Vagina (tissue), 2 donors: ENCODE data around the gene NPM3. TPM values are rescaled to one million over a fixed set of nuclear protein-coding genes. Genes with fewer than 3 reads are reported as not detected.

Experiments
- DNase-seq, 2 donors: peaks; one replicate each; pipeline ENCODE4 v3.0.0-alpha.2; 2017; ENCODE audit errors: extremely low spot score in 2 of 2
- H3K27ac ChIP-seq: fragments of 200-600 bp; sonication (generic); one replicate; pipeline ENCODE4 v1.5.1; 2019
- H3K27me3 ChIP-seq: fragments of 200-600 bp; sonication (generic); one replicate; pipeline ENCODE4 v1.5.1; 2019
- H3K36me3 ChIP-seq, 2 donors: fragments of 200-600 bp; sonication (generic); one replicate each; pipeline ENCODE4 v1.5.1; 2017 to 2019
- H3K4me1 ChIP-seq: fragments of 200-600 bp; sonication (generic); one replicate; pipeline ENCODE4 v1.5.1; 2019
- H3K4me3 ChIP-seq, 2 donors: fragments of 200-600 bp; sonication (generic); 1 replicate in 1 of 2; 2 replicates in 1 of 2; pipeline ENCODE4 v1.5.1; 2016 to 2019
- H3K9me3 ChIP-seq: fragments of 200-600 bp; sonication (generic); one replicate; pipeline ENCODE4 v1.5.1; 2019
- POLR2A ChIP-seq, 2 donors: fragments of 450-650 bp; IDR thresholded peaks; one replicate each; pipeline ENCODE4 v1.6.1; 2017; ENCODE audit warnings: antibody characterized with exemption in 2 of 2, mild to moderate bottlenecking in 2 of 2, moderate library complexity in 2 of 2
- POLR2AphosphoS5 ChIP-seq, 2 donors: sonication (generic); formaldehyde crosslinking; IDR thresholded peaks; one replicate each; pipeline ENCODE4 v1.9.0; 2017; ENCODE audit warnings: antibody characterized with exemption in 2 of 2, mild to moderate bottlenecking in 2 of 2, low read depth in 1 of 2; ENCODE audit not compliant: insufficient read depth in 1 of 2
- intact Hi-C: fragments of 100-400 bp; cut with DNase I; formaldehyde crosslinking; loops from one replicate; pipeline ENCODE4 v1.15.1; 2023
- total RNA-seq: library from RNA; depleted of rRNA; stranded (reverse); fragments of >200 nt; gene quantifications from one replicate; pipeline ENCODE4 v1.2.3, GENCODE V29; 2016
- TF ChIP-seq, protein P1 (sequence below), 3 experiments: fragments of 450-650 bp in 2 of 3; fragments of 200-600 bp in 1 of 3; sonication (generic) in 1 of 3; IDR thresholded peaks; one replicate each; pipeline ENCODE4 v1.5.1; 2017 to 2019; ENCODE audit warnings: antibody characterized with exemption in 3 of 3, mild to moderate bottlenecking in 2 of 3, moderate library complexity in 2 of 3

NPM3 gene
- total RNA-seq, 1 donor from 2014 or later, result 39.5 TPM

DNA sequence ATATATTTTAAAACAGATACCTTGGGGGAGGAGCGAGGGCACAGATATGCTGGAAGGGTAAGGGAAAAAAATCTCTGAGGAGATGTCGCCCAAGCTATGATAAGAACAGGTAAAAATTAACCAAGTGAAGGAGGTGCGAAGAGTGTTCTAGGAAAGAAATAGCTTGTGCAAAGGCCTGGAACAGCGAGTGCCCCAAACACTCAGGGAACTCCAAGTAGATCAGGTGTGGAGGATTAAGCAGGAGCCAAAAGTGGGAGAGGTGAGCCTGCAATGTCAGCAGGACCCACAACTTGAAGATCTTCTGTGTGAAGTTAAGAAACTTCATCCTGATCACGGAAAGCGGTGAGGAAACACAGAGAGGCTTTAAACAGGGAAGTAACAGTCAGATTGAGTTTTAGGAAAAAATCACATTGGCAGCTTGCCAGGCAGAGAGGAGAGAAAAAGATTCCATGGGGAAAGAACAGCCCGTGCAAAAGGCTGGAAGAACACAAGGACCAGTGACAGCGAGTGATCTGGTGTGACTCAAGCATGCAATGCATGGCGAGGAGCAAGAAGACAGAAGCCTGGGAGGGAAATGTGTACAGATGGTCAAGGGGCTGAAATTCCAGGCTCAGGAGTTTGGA, 38.1 kb downstream of the NPM3 start:
- no peak for DNase-seq

DNA sequence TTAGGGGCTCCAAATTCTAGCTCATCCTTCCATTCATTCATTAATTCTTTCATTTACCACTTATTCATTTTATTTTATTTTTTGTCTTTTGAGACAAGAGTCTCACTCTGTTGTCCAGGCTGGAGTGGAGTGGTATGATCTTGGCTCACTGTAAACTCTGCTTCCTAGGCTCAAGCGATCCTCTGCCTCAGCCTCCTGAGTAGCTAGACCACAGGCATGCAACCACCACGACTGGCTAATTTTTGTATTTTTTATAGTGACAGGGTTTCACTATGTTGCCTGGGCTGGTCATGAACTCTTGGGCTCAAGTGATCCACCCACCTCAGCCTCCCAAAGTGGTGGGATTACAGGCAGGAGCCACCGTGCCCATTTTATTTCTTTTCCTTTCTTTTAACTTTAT, 39.0 kb downstream of the NPM3 start:
- Histone ChIP-seq H3K4me1 (no peaks in the 10 kb centered on the region), H3K27ac (no peak overlapping the region), H3K4me3 (no peak overlapping the region), H3K9me3 (no peaks in the 10 kb centered on the region), H3K36me3 (no peaks in the 10 kb centered on the region), H3K27me3 (no peaks in the 10 kb centered on the region)
- DNase-seq, result no peak
- no peak for TF ChIP-seq POLR2A (IDR thresholded peaks at IDR 0.05)
- TF ChIP-seq, protein P1, sequence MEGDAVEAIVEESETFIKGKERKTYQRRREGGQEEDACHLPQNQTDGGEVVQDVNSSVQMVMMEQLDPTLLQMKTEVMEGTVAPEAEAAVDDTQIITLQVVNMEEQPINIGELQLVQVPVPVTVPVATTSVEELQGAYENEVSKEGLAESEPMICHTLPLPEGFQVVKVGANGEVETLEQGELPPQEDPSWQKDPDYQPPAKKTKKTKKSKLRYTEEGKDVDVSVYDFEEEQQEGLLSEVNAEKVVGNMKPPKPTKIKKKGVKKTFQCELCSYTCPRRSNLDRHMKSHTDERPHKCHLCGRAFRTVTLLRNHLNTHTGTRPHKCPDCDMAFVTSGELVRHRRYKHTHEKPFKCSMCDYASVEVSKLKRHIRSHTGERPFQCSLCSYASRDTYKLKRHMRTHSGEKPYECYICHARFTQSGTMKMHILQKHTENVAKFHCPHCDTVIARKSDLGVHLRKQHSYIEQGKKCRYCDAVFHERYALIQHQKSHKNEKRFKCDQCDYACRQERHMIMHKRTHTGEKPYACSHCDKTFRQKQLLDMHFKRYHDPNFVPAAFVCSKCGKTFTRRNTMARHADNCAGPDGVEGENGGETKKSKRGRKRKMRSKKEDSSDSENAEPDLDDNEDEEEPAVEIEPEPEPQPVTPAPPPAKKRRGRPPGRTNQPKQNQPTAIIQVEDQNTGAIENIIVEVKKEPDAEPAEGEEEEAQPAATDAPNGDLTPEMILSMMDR (IDR thresholded peaks at IDR 0.05), result no peak
- TF ChIP-seq POLR2AphosphoS5 (IDR thresholded peaks at IDR 0.05; ENCODE audit: insufficient read depth in 1 of 2, low read depth in 1 of 2), result no peak
- intact Hi-C loops, result no loop called here

More for the DNA sequence above, 38.1 kb downstream of the NPM3 start:
- Histone ChIP-seq H3K9me3 (no peaks in the 10 kb centered on the region), H3K36me3 (no peaks in the 10 kb centered on the region), H3K4me1 (no peaks in the 10 kb centered on the region), H3K4me3 (no peak overlapping the region), H3K27ac (no peak overlapping the region), H3K27me3 (no peaks in the 10 kb centered on the region)
- intact Hi-C loops, result no loop called here
- no peak for TF ChIP-seq POLR2A (IDR thresholded peaks at IDR 0.05)
- TF ChIP-seq, protein P1 (IDR thresholded peaks at IDR 0.05), result no peak
- TF ChIP-seq POLR2AphosphoS5 (IDR thresholded peaks at IDR 0.05; ENCODE audit: insufficient read depth in 1 of 2, low read depth in 1 of 2), result no peak

DNA sequence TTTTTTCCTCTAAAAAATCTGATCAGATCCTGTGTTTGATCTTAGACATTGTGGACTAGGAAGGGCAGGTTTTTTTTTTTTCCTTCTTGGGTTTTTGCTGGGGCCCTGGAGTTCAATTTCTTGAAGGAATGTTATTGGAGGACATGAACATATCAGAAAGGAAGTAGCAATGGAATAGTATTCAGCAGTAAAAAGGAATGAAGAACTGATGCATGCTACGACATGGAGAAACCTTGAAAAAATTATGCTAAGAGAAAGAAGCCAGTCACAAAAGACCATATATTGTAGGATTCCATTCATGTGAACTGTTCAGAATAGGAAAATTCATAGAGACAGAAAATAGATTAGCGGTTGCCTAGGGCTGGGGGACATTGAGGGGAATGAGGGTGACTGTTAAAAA, 41.3 kb downstream of the NPM3 start:
- Histone ChIP-seq H3K9me3 (no peaks in the 10 kb centered on the region), H3K27me3 (no peaks in the 10 kb centered on the region), H3K36me3 (no peaks in the 10 kb centered on the region), H3K4me1 (no peaks in the 10 kb centered on the region), H3K4me3 (no peak overlapping the region), H3K27ac (no peak overlapping the region)
- TF ChIP-seq POLR2A (IDR thresholded peaks at IDR 0.05) (no peak), POLR2AphosphoS5 (IDR thresholded peaks at IDR 0.05; ENCODE audit: insufficient read depth in 1 of 2, low read depth in 1 of 2) (no peak)
- TF ChIP-seq, protein P1 (IDR thresholded peaks at IDR 0.05), result no peak
- intact Hi-C loops, result no loop called here
- DNase-seq, result no peak

DNA sequence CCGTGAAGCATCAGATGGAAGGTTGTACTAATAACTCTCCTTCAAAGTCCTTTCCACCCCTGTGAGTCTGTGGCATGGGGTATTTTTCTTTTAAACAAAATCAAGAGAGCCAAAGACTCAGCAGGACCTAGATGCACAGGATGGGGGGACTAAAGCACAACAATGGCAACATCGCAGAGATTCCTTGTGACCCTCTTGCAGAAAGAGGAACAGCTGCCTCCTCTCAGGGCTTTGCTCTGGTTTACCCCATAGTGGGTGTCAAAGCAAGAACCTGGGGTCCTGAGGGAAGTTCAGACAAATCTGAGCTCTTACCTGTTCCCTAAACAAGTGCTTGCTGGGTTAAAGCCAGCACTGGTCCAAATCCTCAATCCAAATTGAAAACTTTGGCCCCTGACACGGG, 46.6 kb downstream of the NPM3 start:
- no peak overlapping the region for H3K27ac ChIP-seq
- no peak overlapping the region for H3K4me3 ChIP-seq
- intact Hi-C loops, result no loop called here
- H3K36me3 ChIP-seq, result no peaks in the 10 kb centered on the region
- no peaks in the 10 kb centered on the region for H3K9me3 ChIP-seq
- TF ChIP-seq, protein P1 (IDR thresholded peaks at IDR 0.05), result no peak
- TF ChIP-seq POLR2AphosphoS5 (IDR thresholded peaks at IDR 0.05; ENCODE audit: insufficient read depth in 1 of 2, low read depth in 1 of 2) (no peak), POLR2A (IDR thresholded peaks at IDR 0.05) (no peak)
- no peaks in the 10 kb centered on the region for H3K27me3 ChIP-seq
- H3K4me1 ChIP-seq, result no peaks in the 10 kb centered on the region
- no peak for DNase-seq

DNA sequence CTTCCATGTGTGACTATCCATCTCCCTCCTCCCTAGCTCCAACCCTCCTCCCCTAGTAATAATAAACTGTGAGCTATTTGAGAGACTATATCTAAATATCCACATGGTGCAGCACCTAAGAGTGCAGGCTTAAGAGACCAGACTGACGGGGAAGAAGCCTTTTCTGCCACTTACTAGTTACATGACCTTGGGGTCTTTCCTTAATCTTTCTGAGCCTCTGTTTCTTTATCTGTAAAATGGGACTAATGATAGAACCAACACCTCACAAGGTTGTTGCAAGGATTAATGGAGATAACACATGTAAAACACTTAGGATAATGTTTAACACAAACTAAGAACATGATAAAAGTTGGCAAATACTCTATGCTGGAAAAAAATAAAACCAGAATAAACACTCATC, 51.1 kb downstream of the NPM3 start:
- H3K4me3 ChIP-seq, result no peak overlapping the region
- DNase-seq, result no peak
- H3K36me3 ChIP-seq, result no peaks in the 10 kb centered on the region
- H3K4me1 ChIP-seq, result no peaks in the 10 kb centered on the region
- TF ChIP-seq POLR2AphosphoS5 (IDR thresholded peaks at IDR 0.05; ENCODE audit: insufficient read depth in 1 of 2, low read depth in 1 of 2) (no peak), POLR2A (IDR thresholded peaks at IDR 0.05) (no peak)
- TF ChIP-seq, protein P1 (IDR thresholded peaks at IDR 0.05), result no peak
- H3K27ac ChIP-seq, result no peak overlapping the region
- H3K27me3 ChIP-seq, result no peaks in the 10 kb centered on the region
- H3K9me3 ChIP-seq, result no peaks in the 10 kb centered on the region
- intact Hi-C loops, result no loop called here
